NOMO-1 treated with dmso at 0.1 percent for 144 hours (cell line): ENCODE data around the gene SMYD3.

Experiments used
- DNase-seq: peaks from one replicate; lab custom pipeline; 2025; ENCODE audit not compliant: unreplicated experiment; lab: John Stamatoyannopoulos, UW

SMYD3 gene

GRCh38 chr1:245862812-245863540 is 644.1 kb downstream of the SMYD3 start:
- no peak for DNase-seq

- no peak for DNase-seq
These were observed 646.2 kb downstream of the SMYD3 start for GRCh38 chr1:245860657-245861544.

GRCh38 chr1:245859493-245860114 is 647.5 kb downstream of the SMYD3 start:
- DNase-seq: no peak

- no peak for DNase-seq
These were observed 648.2 kb downstream of the SMYD3 start for GRCh38 chr1:245858722-245859492.

GRCh38 chr1:245858022-245858721 is 648.9 kb downstream of the SMYD3 start:
- DNase-seq: no peak

- DNase-seq: no peak
These were observed 650.0 kb downstream of the SMYD3 start for GRCh38 chr1:245856944-245857531.

- no peak for DNase-seq
These were observed 651.0 kb downstream of the SMYD3 start for GRCh38 chr1:245855846-245856730.

- no peak for DNase-seq
These were observed 653.8 kb downstream of the SMYD3 start for GRCh38 chr1:245853291-245853690.

GRCh38 chr1:245843101-245843500 is 664.0 kb downstream of the SMYD3 start:
- no peak for DNase-seq

- DNase-seq: no peak
These were observed 665.0 kb downstream of the SMYD3 start for GRCh38 chr1:245842106-245842505.

GRCh38 chr1:245840971-245841370 is 666.1 kb downstream of the SMYD3 start:
- no peak for DNase-seq

- no peak for DNase-seq
These were observed 669.4 kb downstream of the SMYD3 start for GRCh38 chr1:245837718-245838117.

GRCh38 chr1:245835386-245835785 is 671.7 kb downstream of the SMYD3 start:
- no peak for DNase-seq

- no peak for DNase-seq
These were observed 673.1 kb downstream of the SMYD3 start for GRCh38 chr1:245834002-245834401.

- DNase-seq: no peak
These were observed 674.1 kb downstream of the SMYD3 start for GRCh38 chr1:245832771-245833527.

GRCh38 chr1:245831518-245831917 is 675.6 kb downstream of the SMYD3 start:
- DNase-seq: no peak

- DNase-seq: no peak
These were observed 677.3 kb downstream of the SMYD3 start for GRCh38 chr1:245829826-245830225.

GRCh38 chr1:245829194-245829593 is 677.9 kb downstream of the SMYD3 start:
- DNase-seq: no peak
